Fibroblast of villous mesenchyme (primary cell): ENCODE measurements around the gene CLEC2L. TPM values are rescaled to one million over a fixed set of nuclear protein-coding genes. Genes with fewer than 3 reads are reported as not detected.
A peak's percentile ranks its signal among the peaks of the same experiment; 100 is the strongest.

Experiments
- DNase-seq: peaks from one replicate; pipeline ENCODE4 v3.0.0-alpha.2; 2010; ENCODE audit warnings: low read depth
- H3K4me3 ChIP-seq: 2 replicates; pipeline ENCODE4 v1.5.1; 2011; ENCODE audit warnings: low read depth, mild to moderate bottlenecking, low read length
- total RNA-seq: library from RNA; depleted of rRNA; stranded (reverse); fragments of >200 nt; gene quantifications from 2 replicates; pipeline ENCODE4 v1.2.3, GENCODE V29; 2012
- TF ChIP-seq, protein P1 (sequence below): IDR thresholded peaks from 2 replicates; pipeline ENCODE4 v1.5.1; 2012; ENCODE audit warnings: low read depth, mild to moderate bottlenecking, low read length; ENCODE audit not compliant: insufficient read depth

Gene CLEC2L
- total RNA-seq, 1 donor, result not detected

DNA sequence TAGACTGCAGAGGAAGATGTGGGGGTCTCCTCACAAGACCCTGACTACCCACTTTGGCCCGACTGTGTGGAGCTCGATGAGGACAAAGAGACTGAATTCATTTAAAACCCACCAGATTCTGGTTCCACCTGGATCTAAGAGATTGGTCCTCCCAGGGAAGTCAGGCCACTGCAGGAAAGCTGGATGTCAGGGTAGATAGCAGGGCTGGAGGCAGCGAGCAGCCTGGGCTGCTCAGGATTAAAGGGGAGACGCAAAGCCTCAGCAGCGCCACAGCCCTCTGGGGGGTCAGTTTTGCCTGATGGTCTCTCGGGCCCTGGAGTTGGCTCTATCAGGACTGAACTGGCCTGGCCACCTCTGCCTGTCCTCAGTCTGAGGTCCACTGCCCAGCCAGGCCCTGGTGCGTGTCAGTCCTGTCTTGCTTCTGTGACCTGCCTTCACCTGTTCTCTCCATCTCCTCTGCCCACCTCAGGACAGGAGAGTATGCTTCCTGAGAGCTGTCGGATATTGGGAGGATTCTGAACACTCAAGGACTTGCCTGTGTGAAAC lies 27.8 kb upstream of the CLEC2L start:
- no peak for DNase-seq
- TF ChIP-seq, protein P1, sequence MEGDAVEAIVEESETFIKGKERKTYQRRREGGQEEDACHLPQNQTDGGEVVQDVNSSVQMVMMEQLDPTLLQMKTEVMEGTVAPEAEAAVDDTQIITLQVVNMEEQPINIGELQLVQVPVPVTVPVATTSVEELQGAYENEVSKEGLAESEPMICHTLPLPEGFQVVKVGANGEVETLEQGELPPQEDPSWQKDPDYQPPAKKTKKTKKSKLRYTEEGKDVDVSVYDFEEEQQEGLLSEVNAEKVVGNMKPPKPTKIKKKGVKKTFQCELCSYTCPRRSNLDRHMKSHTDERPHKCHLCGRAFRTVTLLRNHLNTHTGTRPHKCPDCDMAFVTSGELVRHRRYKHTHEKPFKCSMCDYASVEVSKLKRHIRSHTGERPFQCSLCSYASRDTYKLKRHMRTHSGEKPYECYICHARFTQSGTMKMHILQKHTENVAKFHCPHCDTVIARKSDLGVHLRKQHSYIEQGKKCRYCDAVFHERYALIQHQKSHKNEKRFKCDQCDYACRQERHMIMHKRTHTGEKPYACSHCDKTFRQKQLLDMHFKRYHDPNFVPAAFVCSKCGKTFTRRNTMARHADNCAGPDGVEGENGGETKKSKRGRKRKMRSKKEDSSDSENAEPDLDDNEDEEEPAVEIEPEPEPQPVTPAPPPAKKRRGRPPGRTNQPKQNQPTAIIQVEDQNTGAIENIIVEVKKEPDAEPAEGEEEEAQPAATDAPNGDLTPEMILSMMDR, result no peak
- H3K4me3 ChIP-seq, result no peak overlapping the region

DNA sequence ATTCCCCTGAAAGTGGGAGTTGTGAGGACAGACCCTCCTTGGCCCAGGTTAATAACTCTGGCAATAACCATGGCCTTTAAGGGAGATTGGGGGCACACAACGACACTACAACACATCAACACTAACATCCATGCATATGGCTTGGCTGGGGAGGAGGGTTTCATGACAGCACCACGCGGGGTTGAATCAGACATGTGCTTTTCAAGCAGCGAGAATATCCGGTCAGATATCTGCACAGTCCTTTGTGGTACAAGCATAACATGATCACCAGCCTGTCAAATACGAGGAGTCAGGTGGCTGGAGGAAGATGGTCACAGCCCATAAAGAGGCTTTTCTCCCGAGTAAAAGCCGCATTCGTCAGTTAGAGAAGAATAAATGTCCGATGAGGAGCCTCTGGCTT lies 27.0 kb upstream of the CLEC2L start:
- TF ChIP-seq, protein P1, result no peak
- no peak overlapping the region for H3K4me3 ChIP-seq
- DNase-seq, result no peak

DNA sequence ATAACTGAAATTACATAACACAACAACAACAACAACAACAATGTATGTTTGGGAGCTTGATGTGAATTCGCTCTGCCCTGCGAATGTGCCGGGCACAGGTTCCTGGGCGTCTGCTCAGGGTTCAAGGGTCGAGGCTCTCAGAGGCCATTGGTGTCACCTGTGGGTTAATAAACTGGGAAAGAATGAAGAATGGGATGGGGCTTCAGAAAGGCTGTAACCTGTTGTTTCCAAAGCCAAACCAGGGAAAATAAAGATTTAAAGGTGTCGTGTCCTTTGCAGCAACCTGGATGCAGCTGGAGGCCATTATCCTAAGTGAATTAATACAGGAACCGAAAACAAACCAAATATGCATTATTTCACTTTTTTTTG lies 22.7 kb upstream of the CLEC2L start:
- H3K4me3 ChIP-seq, result no peak overlapping the region
- TF ChIP-seq, protein P1, result no peak
- DNase-seq, result no peak

DNA sequence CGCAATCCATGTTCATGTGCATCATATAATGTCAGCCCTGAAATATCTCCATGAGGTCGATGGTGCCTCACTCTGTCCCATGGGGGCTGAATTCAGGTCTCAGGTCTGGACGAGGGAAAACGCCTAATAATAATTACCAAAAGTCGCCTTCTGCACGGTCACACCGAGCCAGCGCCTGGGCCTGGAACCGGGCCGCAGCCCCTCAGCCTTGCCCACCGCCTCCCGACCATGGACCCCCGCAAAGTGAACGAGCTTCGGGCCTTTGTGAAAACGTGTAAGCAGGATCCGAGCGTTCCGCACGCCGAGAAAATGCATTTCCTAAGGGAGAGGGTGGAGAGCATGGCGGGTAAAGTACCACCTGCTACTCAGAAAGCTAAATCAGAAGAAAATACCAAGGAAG lies 21.3 kb upstream of the CLEC2L start:
- no peak for DNase-seq
- TF ChIP-seq, protein P1, result no peak
- H3K4me3 ChIP-seq, result no peak overlapping the region

DNA sequence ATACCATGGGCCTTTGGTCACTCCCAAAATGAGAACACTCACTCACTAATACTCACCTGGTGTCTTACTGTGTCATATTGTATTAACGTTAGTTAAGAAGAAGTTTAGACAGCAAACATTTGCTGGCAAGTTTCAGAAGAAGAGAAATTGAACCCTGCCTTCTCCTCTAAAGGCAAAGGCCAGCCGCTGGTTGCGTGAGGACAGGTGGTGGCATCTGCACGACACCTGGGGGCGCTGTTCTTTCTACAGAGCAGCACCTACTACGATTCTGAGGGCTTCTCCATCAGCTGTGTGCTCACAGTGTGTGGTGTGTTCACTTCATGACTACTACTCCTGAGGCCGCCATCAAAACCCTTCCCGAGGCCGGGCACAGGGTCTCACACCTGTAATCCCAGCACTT lies 17.9 kb upstream of the CLEC2L start:
- DNase-seq, result peak; percentile 7
- TF ChIP-seq, protein P1, result peak; percentile 29
- H3K4me3 ChIP-seq, result no peak overlapping the region

DNA sequence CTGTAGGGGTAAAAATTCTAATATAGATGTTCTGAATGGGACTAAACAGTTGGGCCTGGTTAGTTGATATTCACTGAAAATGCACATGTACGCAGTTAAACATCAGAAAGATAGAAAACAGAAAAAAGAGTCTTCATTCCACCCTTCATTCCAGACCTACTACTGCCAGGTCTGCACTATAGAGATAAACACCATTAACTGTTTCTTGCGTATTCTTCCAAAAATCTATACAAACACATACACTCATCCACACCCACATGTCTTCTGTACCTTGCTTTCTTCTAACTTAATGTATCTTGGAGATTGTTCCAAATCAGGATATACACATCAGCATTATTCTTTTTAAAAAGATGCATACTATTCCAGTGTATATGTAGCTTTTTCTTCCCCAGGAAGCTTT lies 13.9 kb upstream of the CLEC2L start:
- DNase-seq, result no peak
- TF ChIP-seq, protein P1, result no peak
- no peak overlapping the region for H3K4me3 ChIP-seq

DNA sequence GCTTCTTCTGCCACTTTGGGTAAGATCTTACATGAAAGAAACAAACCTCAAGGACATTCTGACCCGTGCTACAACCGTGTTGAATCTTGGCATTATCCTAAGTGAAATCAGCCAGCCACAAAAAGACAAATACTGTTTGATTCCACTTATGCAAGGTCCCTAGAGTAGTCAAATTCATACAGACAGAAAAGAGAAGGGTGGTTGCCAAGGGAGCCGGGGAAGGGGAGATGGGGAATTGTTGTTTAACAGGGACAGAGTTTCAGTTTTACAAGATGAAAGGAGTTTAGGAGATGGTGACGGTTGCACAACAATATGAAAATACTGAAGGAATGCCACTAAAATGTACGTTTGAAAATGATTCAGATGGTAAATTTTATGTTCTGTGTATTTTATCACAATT lies 12.2 kb upstream of the CLEC2L start:
- TF ChIP-seq, protein P1, result no peak
- H3K4me3 ChIP-seq, result no peak overlapping the region
- DNase-seq, result no peak
